ENCODE data around the gene ATXN1. TPM values are rescaled to one million over a fixed set of nuclear protein-coding genes. Genes with fewer than 3 reads are reported as not detected.

The ATXN1 gene
- polyA plus RNA-seq, 1 donor (not counting 4 experiments of a cell fraction or from before 2014, with no cell fraction given), result 9.7 TPM

GRCh38 chr6:16370943-16371342, 390.3 kb downstream of the ATXN1 start:
- dilution Hi-C loops (cut with MboI; ENCODE audit: extremely low pct_ligation_motif_present, low sequenced_read_pairs), result no loop called here
- no peaks in the 10 kb centered on the region for H4K20me1 ChIP-seq (ENCODE audit: control insufficient read depth, extremely low read depth, insufficient read depth, low read length)
- H3K4me2 ChIP-seq (ENCODE audit: control insufficient read depth, extremely low read depth, insufficient read depth, low read depth, low read length), result no peak overlapping the region
- DNase-seq (ENCODE audit: low read depth, low spot score), result no peak
- TF ChIP-seq CTCF (optimal IDR thresholded peaks at IDR 0.05 in 1 of 3, IDR thresholded peaks at IDR 0.05 in 1 of 3, conservative IDR thresholded peaks at IDR 0.05 in 1 of 3; ENCODE audit: extremely low read depth in 1 of 3, insufficient read depth in 2 of 3, low read length in 3 of 3) (no peak), EZH2 (IDR thresholded peaks at IDR 0.05; ENCODE audit: low read length) (no peak)
- H3K9me3 ChIP-seq (ENCODE audit: control insufficient read depth, low read depth, low read length), result no peaks in the 10 kb centered on the region
- H2AFZ ChIP-seq (ENCODE audit: control insufficient read depth, low read length), result no peak overlapping the region
- H3K27ac ChIP-seq (ENCODE audit: control insufficient read depth, insufficient read depth, low read length), result no peak overlapping the region
- no peaks in the 10 kb centered on the region for H3K9me1 ChIP-seq (ENCODE audit: control insufficient read depth, extremely low read depth, insufficient read depth, low read length)
- no peak overlapping the region for H3K4me3 ChIP-seq (ENCODE audit: control insufficient read depth in 2 of 3, extremely low read depth in 1 of 3, insufficient read depth in 2 of 3, low read depth in 1 of 3, low read length in 3 of 3)
- no peaks in the 10 kb centered on the region for H3K27me3 ChIP-seq (ENCODE audit: control insufficient read depth, extremely low read depth, insufficient read depth, low read length)
- no peaks in the 10 kb centered on the region for H3K79me2 ChIP-seq (ENCODE audit: control insufficient read depth, insufficient read depth, low read length)
- FAIRE-seq, result no peak
- H3K4me1 ChIP-seq (ENCODE audit: control insufficient read depth, extremely low read depth, insufficient read depth, low read length), result peaks cover 15% of the 10 kb centered on the region
- H3K36me3 ChIP-seq (ENCODE audit: control insufficient read depth in 2 of 2, extremely low read depth in 1 of 2, insufficient read depth in 2 of 2, low read length in 2 of 2), result no peaks in the 10 kb centered on the region
- no peak overlapping the region for H3K9ac ChIP-seq (ENCODE audit: control insufficient read depth, extremely low read depth, insufficient read depth, low read length)

GRCh38 chr6:16369989-16370388, 391.3 kb downstream of the ATXN1 start:
- no peaks in the 10 kb centered on the region for H3K9me1 ChIP-seq (ENCODE audit: control insufficient read depth, extremely low read depth, insufficient read depth, low read length)
- DNase-seq (ENCODE audit: low read depth, low spot score) (no peak), FAIRE-seq (no peak)
- H3K4me1 ChIP-seq (ENCODE audit: control insufficient read depth, extremely low read depth, insufficient read depth, low read length), result peaks cover 15% of the 10 kb centered on the region
- dilution Hi-C loops (cut with MboI; ENCODE audit: extremely low pct_ligation_motif_present, low sequenced_read_pairs), result no loop called here
- H3K36me3 ChIP-seq (ENCODE audit: control insufficient read depth in 2 of 2, extremely low read depth in 1 of 2, insufficient read depth in 2 of 2, low read length in 2 of 2), result no peaks in the 10 kb centered on the region
- H3K4me3 ChIP-seq (ENCODE audit: control insufficient read depth in 2 of 3, extremely low read depth in 1 of 3, insufficient read depth in 2 of 3, low read depth in 1 of 3, low read length in 3 of 3), result no peak overlapping the region
- H3K9ac ChIP-seq (ENCODE audit: control insufficient read depth, extremely low read depth, insufficient read depth, low read length), result no peak overlapping the region
- H3K27ac ChIP-seq (ENCODE audit: control insufficient read depth, insufficient read depth, low read length), result no peak overlapping the region
- H3K79me2 ChIP-seq (ENCODE audit: control insufficient read depth, insufficient read depth, low read length), result no peaks in the 10 kb centered on the region
- H3K27me3 ChIP-seq (ENCODE audit: control insufficient read depth, extremely low read depth, insufficient read depth, low read length), result no peaks in the 10 kb centered on the region
- no peak overlapping the region for H3K4me2 ChIP-seq (ENCODE audit: control insufficient read depth, extremely low read depth, insufficient read depth, low read depth, low read length)
- H4K20me1 ChIP-seq (ENCODE audit: control insufficient read depth, extremely low read depth, insufficient read depth, low read length), result no peaks in the 10 kb centered on the region
- H3K9me3 ChIP-seq (ENCODE audit: control insufficient read depth, low read depth, low read length), result no peaks in the 10 kb centered on the region
- TF ChIP-seq CTCF (optimal IDR thresholded peaks at IDR 0.05 in 1 of 3, IDR thresholded peaks at IDR 0.05 in 1 of 3, conservative IDR thresholded peaks at IDR 0.05 in 1 of 3; ENCODE audit: extremely low read depth in 1 of 3, insufficient read depth in 2 of 3, low read length in 3 of 3), result no peak
- TF ChIP-seq EZH2 (IDR thresholded peaks at IDR 0.05; ENCODE audit: low read length), result no peak
- no peak overlapping the region for H2AFZ ChIP-seq (ENCODE audit: control insufficient read depth, low read length)

All from keratinocyte (primary cell).